GM10248 (cell line): ENCODE measurements around the gene LRP1.

Experiments used
- CTCF ChIA-PET: fragments of 300-600 bp; sonication (Branson Sonifier 250); formaldehyde crosslinking; extraction: SDS; loops from one replicate; lab custom pipeline; 2021; ENCODE audit warnings: antibody characterized with exemption; lab: Yijun Ruan, JAX
- POLR2A ChIA-PET: fragments of 350-650 bp; sonication (Branson Sonifier 250); formaldehyde crosslinking; extraction: SDS; loops from one replicate; lab custom pipeline; 2020; ENCODE audit warnings: antibody characterized with exemption; lab: Yijun Ruan, JAX
- DNase-seq: peaks from one replicate; pipeline ENCODE4 v3.0.0; 2012; ENCODE audit errors: extremely low spot score
- CTCF ChIP-seq: IDR thresholded peaks from 2 replicates; pipeline ENCODE4 v1.5.1; 2012; ENCODE audit warnings: mild to moderate bottlenecking, low read depth; ENCODE audit errors: extremely low read depth, missing control alignments, control extremely low read depth

Gene LRP1

DNA sequence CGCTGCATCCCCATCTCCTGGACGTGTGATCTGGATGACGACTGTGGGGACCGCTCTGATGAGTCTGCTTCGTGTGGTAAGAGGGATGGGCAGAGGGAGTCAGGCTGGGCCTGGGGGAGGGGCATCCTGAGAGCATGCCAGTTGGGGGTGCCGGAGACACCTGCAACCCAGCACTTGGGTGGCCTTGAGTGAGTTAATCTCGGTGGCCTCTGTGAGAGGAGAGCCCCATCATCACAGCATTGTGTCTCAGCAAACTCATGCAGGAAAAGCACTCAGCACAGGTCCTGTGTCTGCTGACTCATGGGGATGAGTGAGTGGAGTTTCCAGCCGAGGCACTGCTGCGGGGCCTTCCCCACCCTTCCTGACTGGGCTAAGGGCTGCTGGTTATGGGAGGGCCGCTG lies 38.7 kb downstream of the LRP1 start:
- POLR2A ChIA-PET: no interaction called here
- DNase-seq: no peak
- CTCF ChIA-PET: interaction anchor here (1.1 to 11.3 kb wide), 3 partner anchors 10 to 43 kb away, joined by 3 to 122 read pairs (median 3); no protein-coding TSS in a partner anchor
- TF ChIP-seq CTCF: no peak

GRCh38 chr12:57168058-57168457 lies 39.8 kb downstream of the LRP1 start:
- no peak for TF ChIP-seq CTCF
- ChIA-PET POLR2A (no interaction called here), CTCF (interaction anchor here (1.5 to 11.3 kb wide), 3 partner anchors 16 to 46 kb away, joined by 4 to 122 read pairs (median 17); no protein-coding TSS in a partner anchor)
- no peak for DNase-seq

DNA sequence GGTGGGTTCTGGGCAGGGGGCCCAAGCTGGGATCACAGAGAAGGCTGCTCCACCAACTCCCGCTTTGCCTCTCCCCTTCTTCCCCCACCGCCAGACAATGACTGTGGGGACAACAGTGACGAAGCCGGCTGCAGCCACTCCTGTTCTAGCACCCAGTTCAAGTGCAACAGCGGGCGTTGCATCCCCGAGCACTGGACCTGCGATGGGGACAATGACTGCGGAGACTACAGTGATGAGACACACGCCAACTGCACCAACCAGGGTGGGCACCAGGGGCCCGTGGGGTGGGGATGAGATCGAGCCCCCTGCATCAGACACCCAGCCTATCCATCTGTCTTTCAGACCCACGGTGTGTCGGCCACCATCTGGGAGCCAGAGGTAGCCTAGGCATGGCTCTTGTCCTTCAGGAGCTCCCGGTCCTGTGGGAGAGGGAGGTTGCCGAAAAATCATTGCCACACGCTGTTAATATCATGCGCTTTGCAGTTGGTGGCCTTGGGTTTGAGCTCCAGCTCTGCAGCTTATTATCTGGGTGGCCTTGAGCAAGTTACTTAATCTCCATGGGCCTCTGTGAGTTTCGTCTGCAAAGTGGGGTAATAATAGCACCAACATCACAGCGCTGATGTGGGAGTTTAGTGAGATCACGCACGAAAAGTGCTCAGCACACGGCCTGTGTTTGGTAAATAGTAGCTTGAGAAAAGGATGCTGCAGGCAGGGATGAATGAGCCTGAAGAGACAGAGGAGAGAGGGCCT lies 40.9 kb downstream of the LRP1 start:
- no peak for TF ChIP-seq CTCF
- no peak for DNase-seq
- ChIA-PET POLR2A (no interaction called here), CTCF (interaction anchor here (1.2 to 11.3 kb wide), 6 partner anchors 15 to 100 kb away, joined by 3 to 122 read pairs (median 4); no protein-coding TSS in a partner anchor)

DNA sequence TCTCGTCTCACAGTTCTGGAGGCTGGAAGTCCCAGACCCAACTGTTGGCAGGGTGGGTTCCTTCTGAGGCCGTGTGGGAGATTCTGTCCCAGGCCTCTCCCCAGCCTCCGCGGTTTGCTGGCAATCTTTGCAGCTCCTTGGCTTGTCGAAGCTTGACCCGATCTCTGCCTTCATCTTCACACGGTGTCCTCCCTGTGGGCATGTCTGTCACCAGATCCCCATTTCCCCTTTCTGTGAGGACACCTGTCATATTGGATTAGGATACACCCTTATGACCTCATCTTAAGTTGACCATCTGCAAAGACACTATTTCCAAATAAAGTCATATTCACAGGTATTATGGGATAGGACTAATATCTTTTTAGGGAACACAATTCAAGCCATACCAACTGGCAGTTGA lies 41.7 kb downstream of the LRP1 start:
- TF ChIP-seq CTCF: no peak
- ChIA-PET CTCF (interaction anchor here (1.1 to 11.3 kb wide), 6 partner anchors 14 to 101 kb away, joined by 3 to 122 read pairs (median 4); no protein-coding TSS in a partner anchor), POLR2A (no interaction called here)
- no peak for DNase-seq

- DNase-seq: no peak
- POLR2A ChIA-PET: no interaction called here
- no peak for TF ChIP-seq CTCF
- CTCF ChIA-PET: interaction anchor here (1.0 to 11.3 kb wide), 5 partner anchors 14 to 162 kb away, joined by 3 to 122 read pairs (median 4); no protein-coding TSS in a partner anchor
These were observed 42.1 kb downstream of the LRP1 start for GRCh38 chr12:57170408-57170807.

DNA sequence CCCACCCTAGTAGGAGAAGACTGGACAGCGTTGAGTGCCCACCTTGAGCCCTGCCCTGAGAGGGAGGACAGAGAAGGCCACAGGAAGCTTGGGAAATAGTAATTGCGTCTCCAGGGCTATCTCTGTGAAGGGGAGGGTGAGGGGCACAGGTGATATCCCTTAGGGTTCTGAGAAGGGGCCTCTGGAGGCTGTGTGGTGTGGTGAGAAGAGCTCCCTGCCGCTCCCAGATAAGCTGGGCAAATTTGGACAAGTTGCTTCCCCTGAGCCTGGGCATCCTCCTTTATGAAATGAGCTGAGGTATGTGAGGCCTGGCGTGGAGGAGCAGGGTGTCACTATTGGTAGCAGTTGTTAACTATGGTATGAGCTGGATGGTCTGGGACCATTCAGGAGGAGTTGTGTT lies 42.6 kb downstream of the LRP1 start:
- TF ChIP-seq CTCF: no peak
- ChIA-PET POLR2A (no interaction called here), CTCF (interaction anchor here (1.0 to 11.3 kb wide), 4 partner anchors 14 to 163 kb away, joined by 3 to 122 read pairs (median 10); no protein-coding TSS in a partner anchor)
- no peak for DNase-seq
